Stimulated activated CD8-positive, alpha-beta memory T cell treated with anti-CD3 and anti-CD28 coated beads, Interleukin-12 subunit alpha, Interleukin-12 subunit beta, amount 100 ng/mL, for 24 hours (primary cell): ENCODE measurements around the gene CGB7.
"Not testable (repeated sequence)": the region's sequence is repeated elsewhere in the genome, so short reads cannot be mapped to it uniquely, and the experiment has no call there.

Experiments
- DNase-seq: peaks from one replicate; pipeline ENCODE4 v3.0.0-alpha.2; 2020; ENCODE audit errors: extremely low read depth

CGB7 gene

DNA sequence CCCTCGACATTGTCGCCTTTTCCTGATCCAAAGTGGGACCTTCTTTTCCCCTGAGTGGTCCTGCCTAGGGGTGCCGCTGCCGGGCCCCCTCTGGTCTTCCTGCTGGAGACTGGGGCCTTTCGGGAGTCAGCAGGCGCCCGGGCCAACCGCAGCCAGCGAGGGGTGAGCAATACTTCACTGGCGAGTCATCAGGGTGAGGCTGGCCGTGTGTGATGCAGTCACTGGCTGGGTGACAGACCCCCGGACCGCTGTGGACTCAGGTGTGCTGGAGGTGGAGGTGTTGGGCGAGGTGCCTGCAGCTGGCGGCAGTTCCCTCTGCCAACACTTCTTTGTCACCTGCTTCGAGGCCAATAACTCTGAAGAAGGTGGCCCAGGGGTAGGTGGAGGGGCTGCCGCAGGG, 15.4 kb downstream of the CGB7 start:
- DNase-seq = no peak

DNA sequence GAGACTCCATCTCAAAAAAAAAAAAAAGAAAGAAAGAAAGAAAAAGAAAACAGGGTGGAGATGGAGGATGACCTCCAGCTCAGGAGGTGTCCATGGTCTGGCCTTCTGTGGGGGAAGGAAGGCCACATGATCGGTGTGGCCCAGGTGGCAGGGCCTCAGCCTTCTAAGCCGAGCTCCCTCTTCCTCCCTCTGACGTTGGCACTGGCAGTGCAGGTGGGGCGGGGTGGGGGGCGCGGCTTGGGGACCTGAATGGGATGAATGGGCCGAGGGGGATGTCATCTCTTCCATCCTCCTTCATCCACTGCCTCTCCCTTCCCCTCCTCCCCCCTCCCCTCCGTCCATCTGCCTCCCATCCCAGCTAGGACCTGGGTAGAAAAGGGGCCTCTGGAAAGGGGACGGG, 17.8 kb downstream of the CGB7 start:
- not testable (repeated sequence) for DNase-seq

DNA sequence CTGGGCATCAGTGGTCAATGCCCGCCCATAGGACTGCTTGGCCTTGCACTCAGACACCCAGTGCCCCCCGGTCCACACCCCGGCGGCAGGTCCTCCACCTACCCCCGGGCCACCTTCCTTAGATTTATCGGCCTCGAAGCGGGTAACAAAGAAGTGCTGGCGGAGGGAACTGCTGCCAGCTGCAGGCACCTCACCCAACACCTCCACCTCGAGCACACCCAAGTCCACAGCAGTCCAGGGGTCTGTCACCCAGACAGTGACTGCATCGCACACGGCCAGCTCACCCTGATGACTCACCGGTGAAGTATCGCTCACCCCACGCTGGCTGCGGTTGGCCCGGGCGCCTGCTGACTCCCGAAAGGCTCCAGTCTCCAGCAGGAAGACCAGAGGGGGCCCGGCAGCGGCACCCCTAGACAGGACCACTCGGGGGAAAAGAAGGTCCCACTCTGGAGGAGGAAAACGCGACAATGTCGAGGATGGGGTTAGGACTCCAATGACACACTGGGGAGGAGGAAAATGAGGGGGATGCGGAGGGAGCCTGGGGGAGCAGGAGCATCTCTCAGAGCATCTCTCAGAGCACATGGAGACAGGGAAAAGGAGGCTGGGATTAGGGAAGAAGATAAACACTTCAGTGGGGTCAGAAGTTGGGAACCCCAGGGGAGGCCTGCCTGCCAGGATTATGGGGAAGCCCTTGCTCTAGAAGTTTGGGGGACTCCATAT, 18.8 kb downstream of the CGB7 start:
- DNase-seq = not testable (repeated sequence)

DNA sequence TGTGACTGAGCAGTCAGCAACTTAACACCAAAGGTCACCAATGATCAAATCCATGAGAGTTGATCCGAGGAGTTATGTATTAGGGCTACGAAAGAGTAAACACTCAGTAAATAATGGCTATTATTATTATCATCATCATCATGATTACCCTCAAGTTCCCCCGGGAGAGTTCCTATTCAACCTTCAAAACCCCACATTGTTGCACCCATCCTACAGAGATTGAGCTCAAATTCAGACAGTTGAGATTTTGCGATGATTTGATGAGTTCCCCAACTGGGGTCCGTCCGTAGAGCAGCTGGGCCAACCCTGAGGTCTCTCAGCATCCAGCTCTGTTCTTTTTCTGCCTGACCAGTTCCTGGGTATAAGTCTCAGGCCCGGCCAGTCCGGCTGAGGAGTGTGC, 19.4 kb downstream of the CGB7 start:
- DNase-seq = not testable (repeated sequence)

DNA sequence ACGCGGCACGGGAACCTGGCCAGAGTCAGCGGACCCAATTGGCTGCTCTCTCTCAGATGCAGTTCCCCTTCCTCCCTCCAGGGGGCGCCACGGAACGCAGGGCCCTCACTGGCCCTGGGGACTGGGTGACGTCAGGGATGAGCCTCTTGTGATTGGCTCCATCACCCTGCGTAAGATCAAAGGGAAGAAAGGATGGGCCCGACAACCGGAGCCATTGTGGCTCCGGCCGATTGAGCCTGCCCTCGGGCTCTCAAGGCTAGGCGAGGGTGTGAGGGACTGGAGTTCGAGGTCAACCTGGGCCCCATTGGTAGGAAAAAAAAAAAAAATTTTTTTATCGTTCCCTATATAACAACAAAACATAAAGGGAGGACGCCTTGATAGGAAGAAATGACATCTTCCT, 20.7 kb downstream of the CGB7 start, which contains the start of gene CGB1:
Gene CGB1, minus strand, starts transcription at position 81 of the 400 bp plus-strand sequence. CDS start 184 bp downstream, outside the sequence.
- not testable (repeated sequence) for DNase-seq

DNA sequence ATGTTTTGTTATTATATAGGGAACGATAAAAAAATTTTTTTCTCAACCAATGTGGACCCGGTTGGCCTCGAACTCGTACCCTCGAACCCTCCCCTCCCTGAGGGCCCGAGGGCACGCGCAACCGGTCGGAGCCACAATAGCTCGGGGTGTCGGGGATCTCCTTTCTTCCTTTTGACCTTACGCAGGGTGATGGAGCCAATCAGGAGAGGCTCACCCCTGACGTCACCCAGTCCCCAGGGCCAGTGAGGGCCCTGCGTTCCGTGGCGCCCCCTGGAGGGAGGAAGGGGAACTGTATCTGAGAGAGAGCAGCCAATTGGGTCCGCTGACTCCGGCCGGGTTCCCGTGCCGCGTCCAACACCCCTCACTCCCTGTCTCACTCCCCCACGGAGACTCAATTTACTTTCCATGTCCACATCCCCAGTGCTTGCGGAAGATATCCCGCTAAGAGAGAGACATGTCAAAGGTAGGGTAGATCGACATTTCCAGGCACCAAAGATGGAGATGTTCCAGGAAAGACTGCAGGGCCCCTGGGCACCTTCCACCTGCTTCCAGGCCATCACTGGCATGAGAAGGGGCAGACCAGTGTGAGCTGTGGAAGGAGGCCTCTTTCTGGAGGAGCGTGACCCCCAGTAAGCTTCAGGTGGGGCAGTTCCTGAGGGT, 25.8 kb downstream of the CGB7 start, which contains the start of gene CGB2:
Gene CGB2, plus strand, starts transcription at position 249 of the 660 bp plus-strand sequence. Its CDS starts 206 bp downstream, at position 455.
- not testable (repeated sequence) for DNase-seq

DNA sequence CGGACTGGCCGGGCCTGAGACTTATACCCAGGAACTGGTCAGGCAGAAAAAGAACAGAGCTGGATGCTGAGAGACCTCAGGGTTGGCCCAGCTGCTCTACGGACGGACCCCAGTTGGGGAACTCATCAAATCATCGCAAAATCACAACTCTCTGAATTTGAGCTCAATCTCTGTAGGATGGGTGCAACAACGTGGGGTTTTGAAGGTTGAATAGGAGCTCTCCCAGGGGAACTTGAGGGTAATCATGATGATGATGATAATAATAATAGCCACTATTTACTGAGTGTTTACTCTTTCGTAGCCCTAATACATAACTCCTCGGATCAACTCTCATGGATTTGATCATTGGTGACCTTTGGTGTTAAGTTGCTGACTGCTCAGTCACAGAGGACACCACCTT, 27.2 kb downstream of the CGB7 start:
- not testable (repeated sequence) for DNase-seq

DNA sequence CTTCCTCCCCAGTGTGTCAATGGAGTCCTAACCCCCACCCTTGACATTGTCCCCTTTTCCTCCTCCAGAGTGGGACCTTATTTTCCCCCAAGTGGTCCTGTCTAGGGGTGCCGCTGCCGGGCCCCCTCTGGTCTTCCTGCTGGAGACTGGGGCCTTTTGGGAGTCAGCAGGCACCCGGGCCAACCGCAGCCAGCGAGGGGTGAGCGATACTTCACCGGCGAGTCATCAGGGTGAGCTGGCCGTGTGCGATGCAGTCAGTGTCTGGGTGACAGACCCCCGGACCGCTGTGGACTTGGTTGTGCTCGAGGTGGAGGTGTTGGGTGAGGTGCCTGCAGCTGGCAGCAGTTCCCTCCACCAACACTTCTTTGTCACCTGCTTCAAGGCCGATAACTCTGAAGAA, 27.8 kb downstream of the CGB7 start:
- DNase-seq = not testable (repeated sequence)

DNA sequence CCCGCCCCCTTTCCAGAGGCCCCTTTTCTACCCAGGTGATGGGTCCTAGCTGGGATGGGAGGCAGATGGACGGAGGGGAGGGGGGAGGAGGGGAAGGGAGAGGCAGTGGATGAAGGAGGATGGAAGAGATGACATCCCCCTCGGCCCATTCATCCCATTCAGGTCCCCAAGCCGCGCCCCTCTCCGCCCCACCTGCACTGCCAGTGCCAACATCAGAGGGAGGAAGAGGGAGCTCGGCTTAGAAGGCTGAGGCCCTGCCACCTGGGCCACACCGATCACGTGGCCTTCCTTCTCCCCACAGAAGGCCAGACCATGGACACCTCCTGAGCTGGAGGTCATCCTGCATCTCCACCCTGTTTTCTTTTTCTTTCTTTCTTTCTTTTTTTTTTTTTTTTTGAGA, 28.9 kb downstream of the CGB7 start:
- not testable (repeated sequence) for DNase-seq

DNA sequence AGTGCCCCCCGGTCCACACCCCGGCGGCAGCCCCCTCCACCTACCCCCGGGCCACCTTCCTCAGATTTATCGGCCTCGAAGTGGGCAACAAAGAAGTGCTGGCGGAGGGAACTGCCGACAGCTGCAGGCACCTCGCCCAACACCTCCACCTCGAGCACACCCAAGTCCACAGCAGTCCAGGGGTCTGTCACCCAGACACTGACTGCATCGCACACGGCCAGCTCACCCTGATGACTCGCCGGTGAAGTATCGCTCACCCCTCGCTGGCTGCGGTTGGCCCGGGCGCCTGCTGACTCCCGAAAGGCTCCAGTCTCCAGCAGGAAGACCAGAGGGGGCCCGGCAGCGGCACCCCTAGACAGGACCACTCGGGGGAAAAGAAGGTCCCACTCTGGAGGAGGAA, 31.9 kb downstream of the CGB7 start:
- DNase-seq = not testable (repeated sequence)

DNA sequence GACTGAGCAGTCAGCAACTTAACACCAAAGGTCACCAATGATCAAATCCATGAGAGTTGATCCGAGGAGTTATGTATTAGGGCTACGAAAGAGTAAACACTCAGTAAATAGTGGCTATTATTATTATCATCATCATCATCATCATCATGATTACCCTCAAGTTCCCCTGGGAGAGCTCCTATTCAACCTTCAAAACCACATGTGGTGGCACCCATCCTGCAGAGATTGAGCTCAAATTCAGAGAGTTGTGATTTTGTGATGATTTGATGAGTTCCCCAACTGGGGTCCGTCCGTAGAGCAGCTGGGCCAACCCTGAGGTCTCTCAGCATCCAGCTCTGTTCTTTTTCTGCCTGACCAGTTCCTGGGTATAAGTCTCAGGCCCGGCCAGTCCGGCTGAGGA, 32.5 kb downstream of the CGB7 start:
- not testable (repeated sequence) for DNase-seq

DNA sequence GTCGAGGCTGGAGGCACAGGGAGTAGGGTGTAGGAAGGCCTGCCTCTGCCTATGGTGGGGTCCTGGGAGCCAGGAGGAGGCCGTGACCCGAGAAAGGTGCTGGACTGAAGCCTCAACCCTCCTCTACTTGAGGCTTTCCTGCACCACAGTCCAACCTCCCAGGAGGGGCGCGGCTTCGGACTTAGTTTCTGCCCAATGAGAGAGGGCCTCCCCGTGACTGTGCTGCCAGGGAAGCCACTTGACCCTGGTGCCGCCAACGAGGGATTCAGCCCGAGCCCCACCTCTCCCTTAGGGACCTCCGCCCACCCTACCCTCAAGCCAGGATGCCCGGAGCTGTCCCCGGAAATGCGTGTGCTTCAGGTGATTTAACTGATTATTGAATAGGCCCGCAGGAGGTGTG, 33.3 kb downstream of the CGB7 start, which contains the start of gene CGB3:
Gene CGB3, minus strand, starts transcription at position 101 of the 400 bp plus-strand sequence. CDS start 362 bp downstream, outside the sequence.
- not testable (repeated sequence) for DNase-seq

DNA sequence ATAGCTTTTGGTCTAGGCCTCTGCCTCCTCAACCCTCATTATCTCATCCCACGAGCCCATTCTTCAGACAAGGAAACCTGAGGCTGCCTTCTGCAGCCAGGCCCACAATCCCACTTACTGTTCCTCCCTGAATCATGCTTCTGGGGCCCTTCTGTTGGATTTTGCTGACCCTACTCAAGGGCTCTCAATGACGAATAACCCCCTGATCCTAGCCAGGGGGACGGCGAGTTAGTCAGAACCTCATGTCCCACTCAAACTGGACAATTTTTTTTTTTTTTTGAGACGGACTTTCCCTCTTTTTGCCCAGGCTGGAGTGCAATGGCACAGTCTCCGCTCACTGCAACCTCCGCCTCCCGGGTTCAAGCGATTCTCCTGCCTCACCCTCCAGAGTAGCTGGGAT, 35.4 kb downstream of the CGB7 start:
- no peak for DNase-seq

DNA sequence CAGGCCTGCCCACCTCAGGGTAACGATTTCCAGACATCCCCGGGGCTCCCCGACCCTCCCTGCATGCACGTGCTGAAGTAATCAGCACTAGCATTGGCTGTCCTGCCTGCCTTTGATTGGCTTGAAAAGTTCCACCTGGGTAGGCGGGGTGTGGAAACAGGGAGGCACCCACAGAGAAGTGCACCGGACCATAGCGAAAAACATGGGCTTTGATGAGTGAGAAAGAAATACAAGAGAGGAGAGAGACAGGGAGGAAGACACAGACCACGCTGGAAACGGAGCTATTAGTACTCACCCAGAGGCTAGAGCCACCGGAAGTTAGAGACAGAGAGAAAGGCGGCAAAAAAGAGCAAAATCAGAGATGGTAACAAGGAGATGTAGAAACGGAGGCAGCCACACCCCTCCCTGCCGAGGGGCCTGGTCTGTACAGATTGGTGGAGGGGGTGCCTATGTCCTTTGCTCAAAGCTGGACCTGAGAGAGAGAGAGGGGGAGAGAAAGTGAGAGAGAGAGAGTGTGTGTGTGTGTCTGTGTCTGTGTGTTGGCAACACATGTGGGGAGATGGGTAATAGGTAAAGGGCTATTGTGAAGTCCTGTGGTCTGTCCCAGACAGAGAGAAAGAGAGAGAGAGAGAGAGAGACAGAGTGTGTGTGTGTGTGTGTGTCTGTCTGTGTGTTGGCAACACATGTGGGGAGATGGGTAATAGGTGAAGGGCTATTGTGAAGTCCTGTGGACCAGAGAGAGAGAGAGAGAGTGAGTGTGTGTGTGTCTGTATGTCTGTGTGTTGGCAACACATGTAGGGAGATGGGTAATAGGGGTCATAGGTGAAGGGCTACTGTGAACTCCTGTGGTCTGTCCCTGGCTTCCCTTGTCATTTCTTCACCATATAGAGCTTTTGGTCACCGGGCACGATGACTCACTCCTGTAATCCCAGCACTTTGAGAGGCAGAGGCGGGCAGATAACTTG, 36.3 kb downstream of the CGB7 start:
- DNase-seq = no peak

DNA sequence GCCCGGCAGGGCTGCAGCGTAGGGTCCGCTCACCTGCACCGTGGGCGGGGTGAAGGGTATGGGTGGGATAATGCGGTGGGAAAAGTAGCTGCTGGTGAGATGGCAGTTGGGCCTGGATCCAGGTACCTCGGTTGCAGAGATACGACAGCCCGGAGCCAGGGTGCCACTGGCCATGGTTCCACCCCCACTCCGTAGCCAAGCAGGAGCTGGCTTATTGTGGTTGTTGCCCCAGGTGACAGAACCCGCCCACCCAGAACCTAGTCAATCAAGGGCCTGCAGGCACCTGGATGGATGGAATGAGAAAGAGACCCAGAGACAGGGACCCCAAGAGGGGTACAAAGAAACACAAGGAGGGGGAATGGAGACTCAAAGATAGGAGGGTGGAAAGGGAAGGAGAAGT, 37.2 kb downstream of the CGB7 start:
- DNase-seq = no peak

DNA sequence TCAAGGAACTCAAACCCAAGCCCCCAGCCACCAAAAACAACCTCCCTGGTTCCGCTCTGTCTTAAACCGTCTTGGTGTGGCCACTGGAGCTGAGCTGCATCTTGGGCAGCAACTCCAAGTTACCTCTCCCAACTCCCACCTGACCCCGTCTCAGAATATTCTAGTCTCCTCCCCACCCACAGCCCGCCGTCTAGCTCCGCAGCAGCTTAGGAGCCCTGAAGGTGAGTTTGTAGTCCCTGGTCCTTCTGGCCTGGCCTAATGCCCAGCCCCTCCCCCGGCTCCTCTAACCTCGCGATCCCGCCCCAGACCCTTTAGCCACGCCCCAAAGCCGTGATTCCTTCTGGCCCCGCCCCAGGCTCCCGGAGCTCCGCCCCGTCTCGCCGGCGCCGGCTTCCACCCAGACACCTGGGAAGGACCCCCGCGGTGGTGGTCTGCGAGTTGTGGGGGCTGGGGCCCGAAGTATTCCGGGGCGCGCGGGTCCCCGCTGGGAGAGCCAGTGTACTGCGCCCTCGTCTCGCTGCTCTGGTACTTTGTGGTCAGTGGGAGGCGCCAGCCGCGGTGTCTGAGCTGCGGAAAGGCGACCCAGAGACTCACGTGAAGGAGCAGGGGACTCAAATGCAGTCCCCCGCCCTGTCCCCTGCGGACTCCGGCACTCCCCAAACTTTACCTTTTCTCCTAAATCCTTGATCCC, 38.2 kb downstream of the CGB7 start:
- DNase-seq = no peak

DNA sequence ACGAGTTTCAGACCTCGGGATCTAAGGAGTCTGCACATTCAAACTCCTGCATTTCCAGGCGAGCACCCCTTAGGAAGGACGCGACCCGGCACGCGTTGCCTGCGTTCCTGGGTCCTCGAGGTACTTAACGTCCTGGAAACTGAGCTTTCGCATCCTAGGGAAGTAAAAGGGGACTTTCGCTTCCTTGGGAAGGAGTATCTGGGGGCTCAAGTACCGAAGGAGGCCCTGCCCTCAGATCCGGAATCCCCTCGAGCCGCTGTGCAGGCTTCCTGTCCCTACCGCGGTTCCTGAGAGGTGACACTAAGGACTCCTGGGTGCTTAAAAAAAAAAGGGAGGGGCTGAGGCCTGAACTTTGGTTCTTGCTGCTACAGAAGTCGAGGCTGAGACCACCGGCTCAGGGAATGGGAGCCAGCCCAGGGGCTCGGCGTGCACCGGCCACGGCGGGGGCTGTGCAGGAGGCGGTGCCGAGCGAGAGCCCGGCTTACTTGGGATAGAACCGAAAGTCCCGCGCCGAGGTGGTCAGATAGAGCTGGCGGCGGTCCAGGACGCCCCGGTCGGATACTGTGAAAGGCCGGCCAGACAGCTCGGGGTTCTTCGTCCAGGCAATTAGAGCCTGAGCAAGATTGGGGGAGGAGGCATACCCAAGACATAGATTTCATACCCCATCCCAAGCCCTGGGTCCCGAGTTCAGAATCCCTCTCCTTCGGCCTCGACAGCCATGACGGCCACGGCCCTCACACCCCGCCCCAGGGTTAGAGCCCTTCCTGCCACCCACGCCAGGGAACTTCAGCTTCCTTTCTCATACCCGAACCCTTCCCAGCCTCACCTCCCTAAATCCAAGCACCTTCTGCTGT, 38.9 kb downstream of the CGB7 start:
- DNase-seq = not testable (repeated sequence)

DNA sequence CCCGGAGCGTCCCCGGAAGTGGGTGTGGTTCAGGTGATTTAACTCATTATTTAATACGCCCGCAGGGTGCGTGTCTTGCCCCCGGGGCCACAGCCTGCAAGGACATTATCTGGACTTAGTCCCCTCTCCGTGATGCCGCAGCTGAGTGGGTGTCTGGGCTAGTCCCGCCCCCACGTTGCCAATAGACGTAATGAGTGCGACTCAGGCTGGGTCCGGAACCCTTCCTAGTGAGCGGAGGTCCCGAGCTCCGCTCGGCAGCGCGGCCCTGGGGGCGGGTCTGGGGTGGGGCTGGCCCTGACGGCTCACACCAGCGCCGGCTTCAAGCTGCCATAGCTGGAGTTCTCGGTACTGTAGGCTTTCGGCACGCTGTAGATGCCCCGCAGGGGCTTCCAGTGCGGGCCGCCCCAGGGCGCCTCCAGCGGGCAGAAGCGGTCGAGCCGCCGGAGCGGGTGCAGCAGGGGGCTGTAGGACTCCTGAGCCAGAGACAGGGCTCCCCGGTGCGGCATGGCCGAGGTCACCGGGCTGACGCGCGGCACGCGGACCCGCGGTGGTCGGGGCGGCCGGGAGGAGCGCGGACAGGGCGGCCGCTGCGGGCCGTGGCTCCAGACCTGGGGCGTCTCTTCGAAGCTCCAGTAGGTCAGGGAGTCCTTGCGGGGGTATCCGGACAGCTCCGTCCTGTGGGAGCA, 39.7 kb downstream of the CGB7 start:
- DNase-seq = no peak

DNA sequence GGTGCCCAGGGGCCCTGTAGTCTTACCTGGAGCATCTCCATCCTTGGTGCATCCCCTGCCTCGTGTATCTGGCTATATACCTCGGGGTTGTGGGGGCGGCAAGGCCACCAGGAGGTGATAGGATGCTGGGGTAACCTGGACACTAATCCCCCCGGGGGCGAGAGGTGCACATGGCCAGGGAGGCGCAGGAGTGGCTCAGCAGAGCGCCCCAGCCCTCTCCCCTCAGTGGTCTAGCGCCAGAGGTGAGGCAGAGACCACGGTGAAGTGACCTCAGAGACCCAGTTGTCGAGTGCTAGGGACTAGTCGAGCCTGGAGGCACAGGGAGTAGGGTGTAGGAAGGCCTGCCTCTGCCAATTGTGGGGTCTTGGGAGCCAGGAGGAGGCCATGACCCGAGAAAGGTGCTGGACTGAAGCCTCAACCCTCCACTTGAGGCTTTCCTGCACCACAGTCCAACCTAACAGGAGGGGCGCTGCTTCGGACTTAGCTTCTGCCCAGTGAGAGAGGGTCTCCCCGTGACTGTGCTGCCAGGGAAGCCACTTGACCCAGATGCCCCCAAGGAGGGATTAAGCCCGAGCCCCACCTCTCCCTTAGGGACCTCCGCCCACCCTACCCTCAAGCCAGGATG, 40.4 kb downstream of the CGB7 start, which contains the start of gene LHB:
Gene LHB, minus strand, starts transcription at position 51 of the 625 bp plus-strand sequence. Its CDS starts 10 bp downstream, at position 41.
- no peak for DNase-seq
